ENCODE measurements around the gene PACRG.

DNA sequence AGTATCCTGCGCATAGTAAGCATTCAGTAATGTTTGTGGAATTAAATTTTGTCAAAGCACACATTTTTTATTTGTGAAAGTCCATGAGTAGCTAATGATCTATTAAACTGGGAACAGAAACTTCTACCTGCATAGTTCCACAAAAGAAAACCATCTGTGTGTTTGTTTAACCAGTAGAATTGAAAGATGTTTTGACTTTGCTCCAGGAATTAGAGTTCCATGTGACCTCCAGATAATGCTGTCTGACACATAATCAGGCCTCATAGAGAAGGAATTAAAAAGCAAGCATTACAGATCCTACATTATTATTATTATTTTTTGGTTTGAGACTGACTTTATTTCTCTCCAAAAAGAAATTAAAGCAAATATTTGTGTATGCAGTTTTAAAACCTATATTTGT is 126.5 kb downstream of the PACRG start:
- TF ChIP-seq, protein P1, sequence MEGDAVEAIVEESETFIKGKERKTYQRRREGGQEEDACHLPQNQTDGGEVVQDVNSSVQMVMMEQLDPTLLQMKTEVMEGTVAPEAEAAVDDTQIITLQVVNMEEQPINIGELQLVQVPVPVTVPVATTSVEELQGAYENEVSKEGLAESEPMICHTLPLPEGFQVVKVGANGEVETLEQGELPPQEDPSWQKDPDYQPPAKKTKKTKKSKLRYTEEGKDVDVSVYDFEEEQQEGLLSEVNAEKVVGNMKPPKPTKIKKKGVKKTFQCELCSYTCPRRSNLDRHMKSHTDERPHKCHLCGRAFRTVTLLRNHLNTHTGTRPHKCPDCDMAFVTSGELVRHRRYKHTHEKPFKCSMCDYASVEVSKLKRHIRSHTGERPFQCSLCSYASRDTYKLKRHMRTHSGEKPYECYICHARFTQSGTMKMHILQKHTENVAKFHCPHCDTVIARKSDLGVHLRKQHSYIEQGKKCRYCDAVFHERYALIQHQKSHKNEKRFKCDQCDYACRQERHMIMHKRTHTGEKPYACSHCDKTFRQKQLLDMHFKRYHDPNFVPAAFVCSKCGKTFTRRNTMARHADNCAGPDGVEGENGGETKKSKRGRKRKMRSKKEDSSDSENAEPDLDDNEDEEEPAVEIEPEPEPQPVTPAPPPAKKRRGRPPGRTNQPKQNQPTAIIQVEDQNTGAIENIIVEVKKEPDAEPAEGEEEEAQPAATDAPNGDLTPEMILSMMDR (IDR thresholded peaks at IDR 0.05), result no peak
- TF ChIP-seq POLR2A (IDR thresholded peaks at IDR 0.05) (no peak), POLR2AphosphoS5 (IDR thresholded peaks at IDR 0.05) (peak; percentile 26)

Data from prostate gland (tissue), 2 donors.